Measurements from ENCODE around the gene XYLT2.
"Not testable (repeated sequence)": the region's sequence is repeated elsewhere in the genome, so short reads cannot be mapped to it uniquely, and the experiment has no call there.

The XYLT2 gene

DNA sequence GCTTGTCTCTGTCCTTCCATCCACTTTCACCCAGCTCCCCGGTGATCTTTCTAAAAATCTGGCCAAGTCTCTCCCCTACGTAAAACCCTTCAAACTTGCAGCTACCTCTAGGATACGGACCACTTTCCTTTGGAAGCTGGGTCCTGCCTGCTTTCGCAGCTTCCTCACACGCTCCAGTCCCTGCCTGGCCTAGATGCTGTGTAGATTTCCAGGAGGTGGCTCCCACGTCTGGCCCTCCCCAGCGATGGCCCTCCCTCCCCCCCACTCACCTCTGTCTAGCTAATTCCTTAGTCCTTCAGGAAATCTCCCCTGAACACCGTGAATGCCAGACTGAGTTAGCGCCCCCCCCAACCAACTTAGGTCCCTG lies 52.0 kb downstream of the XYLT2 start:
- Histone ChIP-seq H3K27ac (ENCODE audit: low read depth, low read length) (no peak overlapping the region), H3K4me1 (ENCODE audit: control insufficient read depth in 5 of 5, insufficient read depth in 5 of 5, low read length in 5 of 5) (peaks cover 9 to 30% (median 27%) of the 10 kb centered on the region in 5 donors), H3K9me3 (ENCODE audit: control insufficient read depth in 5 of 5, low read length in 5 of 5) (no peaks in the 10 kb centered on the region), H3K9ac (ENCODE audit: low read length in 5 of 5) (peak overlapping the region in 2 of 5 donors; percentile 99), H3K27me3 (ENCODE audit: control insufficient read depth in 5 of 5, insufficient read depth in 4 of 5, low read length in 5 of 5) (no peaks in the 10 kb centered on the region), H3K36me3 (ENCODE audit: control insufficient read depth in 5 of 5, insufficient read depth in 5 of 5, low read length in 5 of 5) (peaks cover 14 to 22% (median 20%) of the 10 kb centered on the region in 5 donors), H3K4me3 (ENCODE audit: low read depth in 1 of 5, low read length in 5 of 5) (peak overlapping the region; percentile 64 to 96 (median 93))

DNA sequence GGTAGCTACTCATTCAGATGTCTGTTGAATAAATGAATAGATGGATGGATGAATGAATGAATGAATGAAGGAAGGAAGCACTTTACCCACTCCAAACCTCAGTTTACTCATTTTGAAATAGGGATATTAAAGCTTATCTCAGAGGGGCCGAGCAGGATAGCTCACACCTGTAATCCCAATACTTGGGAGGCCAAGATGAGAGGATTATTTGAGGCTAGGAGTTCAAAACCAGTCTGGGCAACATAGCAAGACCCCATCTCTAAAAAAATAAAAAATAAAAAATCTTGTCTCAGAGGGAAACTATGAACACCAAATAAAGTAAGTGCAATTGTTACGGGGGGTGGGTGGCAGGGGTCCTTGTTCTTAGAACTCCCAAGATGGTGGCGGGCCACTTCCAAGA lies 52.7 kb downstream of the XYLT2 start:
- H3K4me3 ChIP-seq (ENCODE audit: low read depth in 1 of 5, low read length in 5 of 5); H3K27ac ChIP-seq (ENCODE audit: low read depth, low read length); H3K9me3 ChIP-seq (ENCODE audit: control insufficient read depth in 5 of 5, low read length in 5 of 5); H3K9ac ChIP-seq (ENCODE audit: low read length in 5 of 5); H3K27me3 ChIP-seq (ENCODE audit: control insufficient read depth in 5 of 5, insufficient read depth in 4 of 5, low read length in 5 of 5): not testable (repeated sequence)
- H3K36me3 ChIP-seq (ENCODE audit: control insufficient read depth in 5 of 5, insufficient read depth in 5 of 5, low read length in 5 of 5): peaks cover 6 to 14% (median 12%) of the 10 kb centered on the region in 5 donors
- H3K4me1 ChIP-seq (ENCODE audit: control insufficient read depth in 5 of 5, insufficient read depth in 5 of 5, low read length in 5 of 5): peaks cover 9 to 30% (median 27%) of the 10 kb centered on the region in 5 donors

- H3K9ac ChIP-seq (ENCODE audit: low read length in 5 of 5); H3K4me3 ChIP-seq (ENCODE audit: low read depth in 1 of 5, low read length in 5 of 5); H3K27ac ChIP-seq (ENCODE audit: low read depth, low read length); H3K36me3 ChIP-seq (ENCODE audit: control insufficient read depth in 5 of 5, insufficient read depth in 5 of 5, low read length in 5 of 5); H3K27me3 ChIP-seq (ENCODE audit: control insufficient read depth in 5 of 5, insufficient read depth in 4 of 5, low read length in 5 of 5); H3K9me3 ChIP-seq (ENCODE audit: control insufficient read depth in 5 of 5, low read length in 5 of 5): not testable (repeated sequence)
- H3K4me1 ChIP-seq (ENCODE audit: control insufficient read depth in 5 of 5, insufficient read depth in 5 of 5, low read length in 5 of 5): peaks cover 9 to 30% (median 27%) of the 10 kb centered on the region in 5 donors
Observed at GRCh38 chr17:50399591-50399990, 53.7 kb downstream of the XYLT2 start.

DNA sequence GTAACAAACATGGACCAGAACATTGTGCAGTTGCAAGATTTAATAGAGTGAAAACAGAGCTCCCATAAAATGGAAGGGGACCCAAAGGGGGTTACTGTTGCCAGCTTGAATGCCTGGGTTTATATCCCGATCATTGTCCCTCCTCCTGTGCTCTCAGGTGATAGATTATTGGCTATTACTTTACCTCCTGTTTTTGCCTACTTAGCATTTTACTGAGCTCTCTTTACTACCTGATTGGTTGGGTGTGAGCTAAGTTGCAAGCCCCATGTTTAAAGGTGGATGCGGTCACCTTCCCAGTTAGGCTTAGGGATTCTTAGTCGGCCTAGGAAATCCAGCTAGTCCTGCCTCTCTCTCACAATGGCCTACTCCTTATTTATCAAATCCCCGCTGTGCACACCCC lies 59.4 kb downstream of the XYLT2 start:
- not testable (repeated sequence) for H3K9ac ChIP-seq (ENCODE audit: low read length in 5 of 5); H3K36me3 ChIP-seq (ENCODE audit: control insufficient read depth in 5 of 5, insufficient read depth in 5 of 5, low read length in 5 of 5); H3K4me3 ChIP-seq (ENCODE audit: low read depth in 1 of 5, low read length in 5 of 5); H3K4me1 ChIP-seq (ENCODE audit: control insufficient read depth in 5 of 5, insufficient read depth in 5 of 5, low read length in 5 of 5); H3K27me3 ChIP-seq (ENCODE audit: control insufficient read depth in 5 of 5, insufficient read depth in 4 of 5, low read length in 5 of 5); H3K27ac ChIP-seq (ENCODE audit: low read depth, low read length); H3K9me3 ChIP-seq (ENCODE audit: control insufficient read depth in 5 of 5, low read length in 5 of 5)

DNA sequence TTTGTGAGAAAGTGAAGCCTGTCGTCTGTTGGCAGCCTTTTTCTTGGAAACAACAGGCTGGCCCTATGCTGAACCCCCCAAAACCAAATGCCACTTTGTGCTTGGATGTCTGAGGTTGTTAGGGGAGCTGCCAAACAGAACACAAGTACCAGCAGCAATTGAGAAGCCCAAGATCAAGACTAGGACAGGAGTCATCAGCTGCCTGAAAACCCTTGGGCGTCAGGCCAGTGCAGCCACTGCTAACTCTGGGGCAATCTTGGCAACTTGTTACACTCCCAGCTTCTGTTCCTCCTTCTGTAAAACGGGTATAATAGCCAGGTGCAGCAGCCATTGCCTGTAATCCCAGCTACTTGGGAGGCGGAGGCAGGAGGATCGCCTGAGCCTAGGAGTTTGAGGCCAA lies 60.7 kb downstream of the XYLT2 start:
- no peaks in the 10 kb centered on the region for H3K36me3 ChIP-seq (ENCODE audit: control insufficient read depth in 5 of 5, insufficient read depth in 5 of 5, low read length in 5 of 5)
- peaks cover 0 to 5% (median 0%) of the 10 kb centered on the region in 5 donors for H3K4me1 ChIP-seq (ENCODE audit: control insufficient read depth in 5 of 5, insufficient read depth in 5 of 5, low read length in 5 of 5)
- H3K4me3 ChIP-seq (ENCODE audit: low read depth in 1 of 5, low read length in 5 of 5): no peak overlapping the region
- H3K27ac ChIP-seq (ENCODE audit: low read depth, low read length): no peak overlapping the region
- no peak overlapping the region for H3K9ac ChIP-seq (ENCODE audit: low read length in 5 of 5)
- H3K9me3 ChIP-seq (ENCODE audit: control insufficient read depth in 5 of 5, low read length in 5 of 5): no peaks in the 10 kb centered on the region
- no peaks in the 10 kb centered on the region for H3K27me3 ChIP-seq (ENCODE audit: control insufficient read depth in 5 of 5, insufficient read depth in 4 of 5, low read length in 5 of 5)

GRCh38 chr17:50407921-50408320 lies 62.0 kb downstream of the XYLT2 start:
- Histone ChIP-seq H3K9me3 (ENCODE audit: control insufficient read depth in 5 of 5, low read length in 5 of 5) (no peaks in the 10 kb centered on the region), H3K27ac (ENCODE audit: low read depth, low read length) (no peak overlapping the region), H3K4me1 (ENCODE audit: control insufficient read depth in 5 of 5, insufficient read depth in 5 of 5, low read length in 5 of 5) (peaks cover 0 to 5% (median 0%) of the 10 kb centered on the region in 5 donors), H3K36me3 (ENCODE audit: control insufficient read depth in 5 of 5, insufficient read depth in 5 of 5, low read length in 5 of 5) (no peaks in the 10 kb centered on the region), H3K9ac (ENCODE audit: low read length in 5 of 5) (no peak overlapping the region), H3K27me3 (ENCODE audit: control insufficient read depth in 5 of 5, insufficient read depth in 4 of 5, low read length in 5 of 5) (no peaks in the 10 kb centered on the region), H3K4me3 (ENCODE audit: low read depth in 1 of 5, low read length in 5 of 5) (no peak overlapping the region)
